Colon (tissue), 2 donors: Measurements from ENCODE around the gene ACR.
"Not testable (repeated sequence)": the region's sequence is repeated elsewhere in the genome, so short reads cannot be mapped to it uniquely, and the experiment has no call there.

Experiments
- FAIRE-seq: peaks from 2 replicates; lab custom pipeline; 2012; peaks lifted over from hg19 to GRCh38; lab: Jason Lieb, UNC
- donor health status: control.
- donor health status: control.

The ACR gene

DNA sequence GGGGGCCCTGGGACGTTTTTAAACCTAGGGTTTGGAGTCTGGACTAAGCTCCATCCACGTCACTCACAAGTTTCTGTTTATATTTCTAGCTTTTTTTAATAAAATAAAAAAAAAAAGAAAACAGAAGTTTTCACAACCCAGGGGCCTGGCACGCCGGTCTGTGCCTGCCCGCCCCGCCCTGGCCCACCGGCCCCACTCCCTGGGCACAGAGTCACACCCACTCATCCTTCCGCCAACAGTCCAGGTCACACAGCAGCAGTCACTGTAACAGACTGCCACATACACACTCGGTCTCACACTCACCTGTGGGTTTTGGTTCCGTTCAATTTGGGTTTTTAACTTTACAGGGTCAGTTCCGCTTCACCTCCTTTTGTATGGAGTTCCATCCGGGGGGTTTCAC is 5.3 kb upstream of the ACR start:
- FAIRE-seq, result no peak

DNA sequence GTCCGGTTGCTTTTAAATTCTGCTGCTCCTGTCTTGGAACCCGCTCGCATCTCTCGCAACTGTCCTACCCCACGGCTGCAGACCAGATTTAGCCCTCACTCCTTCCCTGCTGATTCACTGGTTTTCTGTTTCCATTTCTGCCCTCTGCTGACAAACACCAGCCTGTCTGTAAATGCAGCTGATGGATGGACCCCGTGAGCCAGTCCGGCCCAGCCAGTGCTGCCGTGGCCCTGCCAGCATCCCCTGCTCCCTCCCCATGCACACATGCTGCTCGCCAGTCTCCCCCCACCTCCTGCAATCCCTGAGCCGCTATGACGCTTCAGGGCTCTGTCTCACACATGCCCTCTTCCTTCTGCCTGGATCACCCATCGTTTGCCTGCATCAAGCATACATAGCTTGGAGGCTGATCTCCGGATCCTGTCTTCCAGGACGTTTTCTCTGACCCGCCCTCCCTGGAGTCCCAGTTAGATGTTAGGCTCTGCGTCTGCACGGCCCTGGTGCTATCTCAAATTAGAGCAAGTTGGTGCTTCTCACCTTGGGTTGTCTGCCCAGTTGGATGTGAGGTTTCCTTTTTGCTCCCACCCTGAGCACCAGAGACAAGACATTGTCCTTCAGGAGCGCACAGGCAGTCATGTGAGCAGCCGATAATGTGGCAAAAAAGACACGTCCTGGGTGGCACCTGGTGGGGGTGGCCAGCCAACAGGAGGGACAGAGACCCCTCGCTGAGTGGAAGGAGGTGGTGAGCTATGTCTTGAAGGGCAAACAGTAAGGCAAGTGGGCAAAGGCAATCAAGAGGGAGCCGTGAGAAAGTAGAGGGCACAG is 4.3 kb upstream of the ACR start:
- FAIRE-seq, result no peak

DNA sequence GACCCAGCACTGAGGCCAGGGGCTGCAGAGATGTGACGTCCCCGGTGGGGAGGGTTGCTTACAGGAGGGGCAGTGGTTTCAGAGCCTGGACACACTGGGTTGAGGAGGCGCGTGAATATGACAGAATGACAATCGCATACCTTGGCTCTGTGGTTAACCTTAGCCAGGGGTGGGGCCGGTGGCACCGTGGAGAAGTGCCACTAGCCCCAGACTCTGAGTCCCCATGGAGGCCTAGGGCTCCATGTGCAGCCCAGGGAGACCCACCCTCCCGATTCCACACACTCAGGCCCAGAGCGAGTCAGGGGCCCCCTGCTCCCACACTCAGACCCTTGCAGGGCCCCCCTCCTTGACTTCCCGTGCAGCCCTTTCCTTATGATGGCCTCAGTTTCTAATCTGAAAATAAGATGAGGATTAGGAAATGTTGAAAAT is 3.6 kb upstream of the ACR start:
- FAIRE-seq, result no peak

DNA sequence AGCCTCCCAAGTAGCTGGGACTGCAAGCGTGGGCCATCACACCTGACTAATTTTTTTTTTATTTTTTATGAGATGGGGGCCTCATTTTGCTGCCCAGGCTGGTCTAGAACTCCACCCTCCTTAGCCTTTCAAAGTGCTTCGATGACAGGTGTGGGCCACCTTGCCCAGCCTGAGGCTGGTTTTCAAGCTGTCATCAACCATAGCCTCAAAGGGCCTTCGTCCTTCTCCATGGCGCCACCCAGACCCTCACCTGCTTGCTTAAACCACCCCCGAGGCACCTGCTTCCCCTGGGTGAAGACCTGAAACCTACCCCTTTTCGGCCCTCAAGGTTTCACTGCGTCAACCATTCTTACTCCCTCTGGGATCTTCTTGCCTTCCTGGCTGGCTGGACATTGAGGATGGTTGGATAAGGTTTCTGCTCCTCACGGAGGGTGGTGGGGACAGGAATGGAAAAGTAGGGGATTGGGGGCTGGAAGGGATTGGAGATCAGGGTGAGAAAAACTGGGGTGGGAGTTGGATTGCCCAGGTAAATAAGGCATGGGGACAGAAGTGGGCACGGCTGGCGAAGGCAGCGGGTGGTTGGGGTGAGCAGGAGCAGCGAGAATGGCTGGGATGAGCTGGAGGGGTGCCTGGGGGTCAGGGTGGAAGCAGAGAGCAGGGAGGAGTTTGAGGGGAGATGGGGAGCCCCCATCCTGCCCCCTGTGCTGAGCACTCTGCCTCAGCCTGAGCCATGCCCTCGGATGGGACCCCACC is 2.8 kb upstream of the ACR start:
- no peak for FAIRE-seq

DNA sequence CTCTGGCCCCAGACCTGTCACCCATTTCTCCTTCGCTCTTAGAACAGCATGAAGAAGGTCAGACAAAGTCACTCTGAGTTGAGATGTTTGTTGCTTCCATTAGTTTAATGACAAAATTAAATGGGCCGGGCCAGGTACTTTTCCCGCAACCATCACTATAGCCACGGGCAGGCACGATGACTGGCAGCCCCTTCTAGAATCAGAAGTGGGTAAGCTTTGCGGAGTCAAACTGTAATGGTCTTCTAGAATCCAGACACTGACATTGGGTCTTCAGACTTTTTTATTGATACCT is 2.3 kb upstream of the ACR start:
- no peak for FAIRE-seq

DNA sequence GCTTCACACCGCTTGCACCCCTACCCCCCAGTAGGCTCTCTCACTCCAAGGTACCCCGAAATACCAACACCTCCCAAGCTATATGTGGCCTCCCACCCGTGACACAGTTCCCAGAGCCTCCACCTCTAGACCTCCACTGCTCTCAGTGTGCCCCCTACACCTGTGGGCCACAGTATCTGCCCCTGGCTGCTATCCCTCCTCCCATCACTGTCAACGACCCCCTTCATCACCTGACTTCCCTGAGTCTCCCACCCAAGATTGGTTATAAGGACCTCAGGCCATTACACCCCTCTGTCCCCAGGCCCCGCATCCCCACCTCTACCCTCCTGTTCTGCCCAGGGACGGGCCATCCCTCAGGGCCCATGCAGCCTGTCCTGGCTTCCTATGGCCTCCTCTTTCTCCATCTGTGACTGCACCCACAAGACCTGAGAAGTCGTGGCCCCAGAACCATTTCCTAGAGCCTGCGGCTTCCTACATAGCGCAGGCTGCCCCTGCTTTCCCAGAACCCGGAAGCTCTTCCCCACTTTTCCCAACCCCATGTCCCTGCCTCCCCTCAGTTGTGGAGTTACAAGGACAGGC is 734 bp downstream of the ACR start:
- FAIRE-seq, result no peak

DNA sequence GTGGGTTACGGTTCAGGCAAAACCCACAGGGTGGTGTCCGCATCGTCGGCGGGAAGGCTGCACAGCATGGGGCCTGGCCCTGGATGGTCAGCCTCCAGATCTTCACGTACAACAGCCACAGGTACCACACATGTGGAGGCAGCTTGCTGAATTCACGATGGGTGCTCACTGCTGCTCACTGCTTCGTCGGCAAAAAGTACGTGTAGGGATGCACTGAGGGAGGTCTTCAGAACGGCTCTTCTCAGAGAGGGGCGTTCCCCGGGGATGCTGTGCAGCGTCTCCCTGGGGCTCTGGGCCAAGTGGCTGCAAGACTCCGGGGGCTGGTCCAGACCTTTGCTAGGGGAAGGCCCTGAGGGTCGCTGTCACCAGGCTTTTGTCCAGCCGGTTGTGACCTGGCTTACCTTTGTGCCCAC is 1.3 kb downstream of the ACR start:
- FAIRE-seq, result no peak

DNA sequence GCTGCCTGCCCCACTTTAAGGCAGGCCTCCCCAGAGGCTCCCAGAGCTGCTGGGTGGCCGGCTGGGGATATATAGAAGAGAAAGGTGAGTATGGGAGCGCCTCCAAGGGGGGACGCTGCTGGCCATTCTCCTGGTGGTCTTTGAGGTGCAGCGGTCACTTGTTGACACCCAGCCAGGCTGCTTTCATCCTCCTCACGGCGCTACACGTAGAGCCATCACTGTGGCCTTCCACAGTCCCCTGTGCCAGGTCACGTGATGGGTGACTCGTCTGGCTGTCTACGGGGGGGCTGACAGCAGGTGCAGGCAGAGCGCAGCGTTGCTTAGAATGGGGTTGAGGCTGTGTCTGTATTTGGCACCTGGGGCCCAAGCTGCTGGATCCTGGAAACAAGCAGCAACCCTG is 1.9 kb downstream of the ACR start:
- no peak for FAIRE-seq

DNA sequence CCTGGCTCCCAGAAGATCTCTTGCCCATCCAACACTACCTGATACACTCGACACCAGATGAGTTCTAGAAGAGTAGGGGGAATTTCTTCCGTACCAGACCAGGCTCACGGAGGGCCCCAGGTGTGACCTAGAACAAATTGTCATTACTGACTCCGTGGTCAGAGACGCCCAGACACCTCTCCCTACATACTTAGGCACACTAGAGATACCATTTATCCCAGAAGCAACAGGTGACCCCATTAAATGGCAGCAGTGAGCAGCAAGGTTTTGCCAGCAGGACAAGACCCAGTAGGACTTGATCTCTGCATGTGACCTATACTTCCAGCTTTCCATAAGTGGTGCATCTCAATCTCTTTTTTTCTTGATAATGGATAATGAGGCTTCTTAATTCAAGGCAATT is 2.7 kb downstream of the ACR start:
- not testable (repeated sequence) for FAIRE-seq

DNA sequence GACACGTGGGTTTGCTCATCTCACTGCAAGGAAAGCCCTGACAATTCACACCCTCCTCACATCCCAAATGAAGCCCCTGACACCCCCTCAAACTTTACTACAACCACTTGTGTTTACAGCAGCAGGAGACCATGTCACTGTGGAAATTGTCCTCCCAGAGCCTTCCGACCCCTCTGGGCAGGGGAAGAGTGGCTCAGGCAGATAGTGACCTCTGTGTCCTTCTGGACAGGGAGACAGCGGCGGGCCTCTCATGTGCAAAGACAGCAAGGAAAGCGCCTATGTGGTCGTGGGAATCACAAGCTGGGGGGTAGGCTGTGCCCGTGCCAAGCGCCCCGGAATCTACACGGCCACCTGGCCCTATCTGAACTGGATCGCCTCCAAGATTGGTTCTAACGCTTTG is 6.4 kb downstream of the ACR start:
- not testable (repeated sequence) for FAIRE-seq

DNA sequence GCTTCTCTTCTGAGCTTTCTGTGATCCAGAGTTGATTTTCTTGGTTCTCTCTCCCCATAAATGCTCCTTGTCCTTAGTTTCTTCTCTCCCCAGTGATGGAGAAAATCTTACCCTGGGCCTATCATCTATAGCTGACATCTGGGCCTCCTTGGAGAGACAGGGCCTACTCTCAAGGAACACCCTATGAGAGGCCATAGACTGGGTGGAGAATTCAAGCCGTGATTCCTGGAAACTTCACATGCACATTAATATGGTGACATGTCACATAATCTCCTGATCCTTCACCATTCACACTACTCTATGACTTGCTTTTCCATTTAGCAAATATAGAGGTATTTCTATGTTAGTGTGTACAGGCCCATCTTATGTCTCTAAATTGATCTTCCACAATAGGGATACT is 9.5 kb downstream of the ACR start:
- not testable (repeated sequence) for FAIRE-seq

DNA sequence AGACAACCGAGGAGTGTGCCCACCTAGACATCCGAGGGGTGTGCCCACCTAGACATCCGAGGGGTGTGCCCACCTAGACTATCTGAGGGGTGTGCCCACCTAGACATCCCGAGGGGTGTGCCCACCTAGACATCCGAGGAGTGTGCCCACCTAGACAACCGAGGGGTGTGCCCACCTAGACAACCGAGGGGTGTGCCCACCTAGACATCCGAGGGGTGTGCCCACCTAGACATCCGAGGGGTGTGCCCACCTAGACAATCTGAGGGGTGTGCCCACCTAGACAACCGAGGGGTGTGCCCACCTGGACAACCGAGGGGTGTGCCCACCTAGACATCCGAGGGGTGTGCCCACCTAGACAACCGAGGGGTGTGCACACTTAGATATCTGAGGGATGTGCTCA is 10.6 kb downstream of the ACR start:
- not testable (repeated sequence) for FAIRE-seq

DNA sequence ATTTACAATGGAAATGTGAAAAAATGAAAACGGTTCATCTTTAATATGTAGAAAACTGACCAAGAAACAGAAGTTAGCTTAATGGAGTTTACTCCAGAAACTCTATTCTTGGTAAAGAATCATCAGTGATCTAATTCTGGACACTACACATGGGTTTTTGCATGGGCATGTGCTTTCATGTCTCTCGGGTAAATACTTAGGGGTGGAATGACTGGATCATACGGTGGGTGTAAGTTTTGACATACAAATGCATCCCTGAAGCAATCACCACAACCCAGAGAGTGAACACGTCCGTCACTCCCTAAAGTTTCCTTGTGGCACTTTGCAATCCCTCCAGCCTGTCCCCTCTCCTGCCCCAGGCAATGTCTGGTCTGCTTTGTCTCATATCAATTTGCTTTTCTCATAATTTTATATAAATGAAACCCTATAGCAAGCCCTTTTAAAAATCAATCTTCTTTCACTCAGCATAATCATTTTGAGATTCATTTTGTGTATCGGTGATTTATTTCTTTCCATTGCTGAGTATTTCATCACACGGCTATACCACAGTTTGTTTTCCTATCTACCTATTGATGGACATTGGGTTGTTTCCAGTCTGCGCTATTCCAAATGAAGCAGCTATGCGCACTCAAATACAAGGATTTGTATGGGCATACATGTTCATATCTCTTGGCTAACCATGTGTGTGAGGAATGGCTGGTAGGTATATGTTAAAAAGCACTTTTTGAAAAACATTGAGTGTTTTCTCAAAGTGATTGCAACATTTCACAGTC is 11.5 kb downstream of the ACR start:
- not testable (repeated sequence) for FAIRE-seq

DNA sequence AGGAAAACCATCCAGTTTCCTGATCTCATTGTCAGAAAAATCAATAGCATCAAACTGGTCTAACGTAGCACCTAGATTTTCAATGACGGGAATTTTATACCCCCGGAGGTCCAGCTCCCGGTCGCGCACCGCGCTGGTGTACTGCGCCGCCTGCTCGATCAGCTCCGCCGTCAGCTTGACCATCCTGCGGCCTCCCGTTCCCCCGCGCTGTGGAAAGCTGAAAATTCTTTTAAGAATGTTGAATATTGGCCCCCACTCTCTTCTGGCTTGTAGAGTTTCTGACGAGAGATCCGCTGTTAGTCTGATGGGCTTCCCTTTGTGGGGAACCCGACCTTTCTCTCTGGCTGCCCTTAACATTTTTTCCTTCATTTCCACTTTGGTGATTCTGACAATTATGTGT is 17.2 kb downstream of the ACR start:
- FAIRE-seq, result not testable (repeated sequence)

DNA sequence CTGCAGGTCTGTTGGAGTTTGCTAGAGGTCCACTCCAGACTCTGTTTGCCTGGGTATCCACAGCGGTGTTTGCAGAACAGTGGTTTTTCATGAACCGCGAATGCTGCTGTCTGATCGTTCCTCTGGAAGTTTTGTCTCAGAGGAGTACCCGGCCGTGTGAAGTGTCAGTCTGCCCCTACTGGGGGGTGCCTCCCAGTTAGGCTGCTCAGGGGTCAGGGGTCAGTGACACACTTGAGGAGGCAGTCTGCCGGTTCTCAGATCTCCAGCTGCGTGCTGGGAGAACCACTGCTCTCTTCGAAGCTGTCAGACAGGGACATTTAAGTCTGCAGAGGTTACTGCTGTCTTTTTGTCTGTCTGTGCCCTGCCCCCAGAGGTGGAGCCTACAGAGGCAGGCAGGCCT is 18.4 kb downstream of the ACR start:
- FAIRE-seq, result not testable (repeated sequence)

DNA sequence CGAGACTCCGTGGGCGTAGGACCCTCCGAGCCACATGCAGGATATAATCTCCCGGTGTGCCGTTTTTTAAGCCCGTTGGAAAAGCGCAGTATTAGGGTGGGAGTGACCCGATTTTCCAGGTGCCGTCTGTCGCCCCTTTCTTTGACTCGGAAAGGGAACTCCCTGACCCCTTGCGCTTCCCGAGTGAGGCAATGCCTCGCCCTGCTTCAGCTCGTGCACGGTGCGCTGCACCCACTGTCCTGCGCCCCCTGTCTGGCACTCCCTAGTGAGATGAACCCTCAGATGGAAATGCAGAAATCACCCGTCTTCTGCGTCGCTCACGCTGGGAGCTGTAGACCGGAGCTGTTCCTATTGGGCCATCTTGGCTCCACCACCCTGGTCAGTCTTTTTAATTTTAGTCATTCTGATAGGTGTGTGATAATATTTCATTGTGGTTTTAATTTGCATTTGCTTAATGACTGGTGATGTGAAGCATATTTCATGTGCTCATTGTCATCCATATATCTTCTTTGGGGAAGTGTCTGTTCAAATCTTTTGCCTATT is 19.0 kb downstream of the ACR start:
- not testable (repeated sequence) for FAIRE-seq

DNA sequence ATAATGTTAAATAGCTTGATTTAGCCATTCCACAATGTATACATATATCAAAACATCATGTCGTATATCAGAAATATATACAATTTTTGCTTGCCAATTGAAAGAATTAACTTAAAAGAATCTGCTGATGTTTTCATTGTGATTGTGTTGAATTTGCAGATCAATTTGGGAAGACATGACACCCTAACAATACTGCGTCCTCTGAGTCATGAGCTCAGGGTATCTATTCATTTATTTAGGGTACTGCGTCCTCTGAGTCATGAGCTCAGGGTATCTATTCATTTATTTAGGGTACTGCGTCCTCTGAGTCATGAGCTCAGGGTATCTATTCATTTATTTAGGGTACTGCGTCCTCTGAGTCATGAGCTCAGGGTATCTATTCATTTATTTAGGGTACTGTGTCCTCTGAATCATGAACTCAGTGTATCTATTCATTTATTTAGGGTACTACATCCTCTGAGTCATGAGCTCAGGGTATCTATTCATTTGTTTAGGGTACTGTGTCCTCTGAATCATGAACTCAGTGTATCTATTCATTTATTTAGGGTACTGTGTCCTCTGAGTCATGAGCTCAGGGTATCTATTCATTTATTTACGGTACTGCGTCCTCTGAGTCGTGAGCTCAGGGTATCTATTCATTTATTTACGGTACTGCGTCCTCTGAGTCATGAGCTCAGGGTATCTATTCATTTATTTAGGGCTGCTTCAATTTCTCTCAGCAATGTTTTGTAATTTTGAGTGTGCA is 21.8 kb downstream of the ACR start:
- FAIRE-seq, result not testable (repeated sequence)

DNA sequence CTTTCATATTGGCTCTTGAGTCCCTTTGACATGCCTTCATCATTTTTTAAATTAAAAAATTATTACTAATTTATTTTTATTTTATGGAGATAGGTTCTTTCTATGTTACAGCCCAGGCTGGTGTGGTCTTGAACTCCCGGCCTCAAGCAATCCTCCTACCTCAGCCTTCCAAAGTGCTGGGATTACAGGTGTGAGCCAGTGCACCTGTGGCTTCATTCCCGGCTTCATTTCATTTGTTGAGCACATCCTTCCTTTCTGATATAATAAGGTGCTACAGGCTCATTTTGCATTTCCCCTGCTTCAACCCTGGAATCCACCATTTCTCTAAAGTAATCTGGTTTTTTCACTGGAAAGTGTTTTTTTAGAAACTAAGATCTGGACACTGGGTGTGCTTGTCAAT is 23.8 kb downstream of the ACR start:
- not testable (repeated sequence) for FAIRE-seq

DNA sequence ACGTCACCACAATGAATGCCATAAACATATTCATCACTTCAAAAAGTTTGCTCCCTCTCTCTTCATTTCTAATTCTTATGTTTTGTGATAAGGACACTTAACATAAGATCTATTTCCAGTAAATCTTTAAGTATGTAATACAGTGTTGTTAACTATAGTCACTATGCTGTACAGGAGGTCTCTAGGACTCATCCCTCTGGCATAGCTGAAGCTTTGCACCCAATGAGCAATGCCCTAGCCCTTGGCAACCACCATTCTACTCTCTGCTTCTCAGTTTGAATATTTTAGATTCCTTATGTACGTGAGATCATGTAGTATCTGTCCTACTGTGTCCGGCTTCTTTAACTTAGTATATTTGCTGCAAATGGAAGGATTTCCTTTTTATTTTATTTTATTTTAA is 26.3 kb downstream of the ACR start:
- not testable (repeated sequence) for FAIRE-seq

DNA sequence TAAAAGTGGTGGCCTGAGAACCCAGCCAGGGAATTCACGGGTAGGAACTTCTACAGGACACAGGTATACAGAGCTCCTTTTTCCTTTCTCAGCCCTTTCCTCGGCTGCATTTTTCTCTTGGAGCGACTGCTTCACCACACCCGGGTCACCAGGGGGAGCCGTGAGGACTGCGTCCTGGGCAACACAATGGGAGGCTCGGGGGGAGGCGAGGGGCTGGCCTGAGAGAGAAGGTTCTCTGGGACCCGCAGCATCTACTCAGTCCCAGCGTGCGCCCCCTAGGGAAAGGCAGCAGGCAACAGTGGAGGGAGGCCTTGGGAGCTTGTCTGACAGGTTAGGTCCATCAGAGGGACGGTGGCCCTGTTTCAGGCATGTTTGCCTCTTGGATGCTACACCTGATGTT is 37.1 kb downstream of the ACR start:
- FAIRE-seq, result not testable (repeated sequence)

DNA sequence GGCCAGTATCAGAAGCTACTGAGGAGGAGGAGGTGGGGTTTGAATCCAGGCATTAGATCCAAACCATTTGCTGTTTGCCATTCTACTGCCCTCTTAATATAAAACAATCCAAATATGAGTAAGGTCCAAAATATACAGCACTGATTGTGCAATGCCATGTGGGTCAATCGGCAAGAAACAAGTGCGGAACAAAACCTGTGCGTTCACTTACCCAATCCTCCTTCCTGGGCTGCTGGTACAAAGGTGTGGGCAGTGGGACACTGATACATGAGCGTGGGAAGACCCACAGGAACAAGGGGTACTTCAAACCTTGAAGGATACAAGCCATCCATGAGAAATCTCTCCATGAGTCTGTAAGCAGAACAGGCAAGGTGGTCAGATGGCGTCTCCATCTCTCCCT is 39.6 kb downstream of the ACR start:
- not testable (repeated sequence) for FAIRE-seq

DNA sequence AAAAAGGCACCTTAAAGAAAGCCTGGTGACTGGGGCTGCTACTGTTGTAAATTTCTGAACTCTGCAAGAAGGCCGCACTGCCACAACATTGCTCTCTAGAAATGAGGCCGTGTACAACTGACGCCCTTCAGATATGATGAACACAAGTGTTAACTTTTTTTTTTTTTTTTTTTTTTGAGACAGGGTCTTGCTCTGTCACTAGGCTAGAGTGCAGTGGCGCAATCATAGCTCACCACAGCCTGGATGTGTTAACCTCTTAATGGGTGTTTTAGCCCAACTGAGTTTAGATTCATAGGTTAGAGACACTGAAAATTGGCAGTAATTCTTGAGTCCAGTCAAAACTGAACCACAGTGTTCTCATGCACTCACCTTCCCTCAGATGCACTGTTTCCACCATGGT is 42.2 kb downstream of the ACR start:
- not testable (repeated sequence) for FAIRE-seq
